GM12891 (cell line): ENCODE results near the gene ITGA4.

Source experiments
- PAX5 ChIP-seq: IDR thresholded peaks from 2 replicates; pipeline ENCODE4 v1.6.1; 2011; ENCODE audit warnings: low read length, moderate library complexity, mild to moderate bottlenecking; ENCODE audit not compliant: insufficient read depth, severe bottlenecking
- POLR2A ChIP-seq: IDR thresholded peaks from 2 replicates; pipeline ENCODE4 v1.6.1; 2011; ENCODE audit warnings: low read depth, low read length, control low read depth
- POLR2AphosphoS5 ChIP-seq: IDR thresholded peaks from 2 replicates; pipeline ENCODE4 v1.6.1; 2011; ENCODE audit warnings: low read depth, low read length, control low read depth
- POU2F2 ChIP-seq: IDR thresholded peaks from 2 replicates; pipeline ENCODE4 v1.6.1; 2011; ENCODE audit warnings: low read depth, mild to moderate bottlenecking, control low read depth, low read length, moderate library complexity
- SPI1 ChIP-seq: IDR thresholded peaks from 2 replicates; pipeline ENCODE4 v1.6.1; 2011; ENCODE audit warnings: low read depth, low read length, control low read depth
- TAF1 ChIP-seq: IDR thresholded peaks from 2 replicates; pipeline ENCODE4 v1.6.1; 2011; ENCODE audit warnings: low read depth, low read length, control low read depth

DNA sequence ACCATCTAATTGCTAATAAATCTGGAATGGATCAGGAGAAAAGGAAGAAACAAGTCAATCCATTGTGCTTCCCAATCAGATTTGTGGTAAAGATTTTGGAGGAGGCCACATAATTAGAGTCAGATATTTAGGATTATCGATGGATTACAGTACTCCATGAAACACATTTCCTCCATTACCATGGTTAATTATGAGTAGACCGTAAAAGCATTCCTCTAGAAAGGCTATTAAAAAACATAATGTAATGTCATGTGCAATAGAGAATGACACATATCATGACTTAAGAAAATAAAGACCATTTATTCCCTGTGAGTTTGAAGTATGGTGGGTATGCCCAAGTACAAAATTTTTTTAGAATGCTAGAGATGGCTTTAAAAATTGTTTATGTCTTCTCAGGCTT lies 96.1 kb downstream of the ITGA4 start:
- no peak for TF ChIP-seq POLR2A
- TF ChIP-seq POLR2AphosphoS5, result no peak
- TF ChIP-seq TAF1, result no peak
- no peak for TF ChIP-seq SPI1
- no peak for TF ChIP-seq PAX5
- no peak for TF ChIP-seq POU2F2
